Calu3 (cell line): ENCODE measurements around the gene ATP1A2. TPM values are rescaled to one million over a fixed set of nuclear protein-coding genes. Genes with fewer than 3 reads are reported as not detected.

ENCODE experiments used
- BruUV-seq: library from RNA; stranded (reverse); fragments of 400-500 nt; replicated peaks from 2 replicates; lab custom pipeline; 2021; lab: Mats Ljungman, UMichigan
- CTCF ChIA-PET: fragments of 300-600 bp; sonication (Branson Sonifier 250); formaldehyde crosslinking; loops from one replicate; lab custom pipeline; 2022; ENCODE audit warnings: antibody characterized with exemption; lab: Charles Lee
- DNase-seq: peaks from one replicate; pipeline ENCODE4 v3.0.0; 2022
- H3K27ac Mint-ChIP-seq: one replicate; pipeline ENCODE4 v1.8.0; 2022; ENCODE audit warnings: mixed read lengths; ENCODE audit not compliant: unreplicated experiment
- H3K27me3 Mint-ChIP-seq: one replicate; pipeline ENCODE4 v1.8.0; 2022; ENCODE audit warnings: mixed read lengths; ENCODE audit not compliant: unreplicated experiment
- H3K36me3 Mint-ChIP-seq: one replicate; pipeline ENCODE4 v1.8.0; 2022; ENCODE audit warnings: mild to moderate bottlenecking, moderate library complexity, mixed read lengths; ENCODE audit not compliant: insufficient read depth, unreplicated experiment
- H3K4me1 Mint-ChIP-seq: one replicate; pipeline ENCODE4 v1.8.0; 2022; ENCODE audit warnings: mild to moderate bottlenecking, low read depth, mixed read lengths; ENCODE audit not compliant: unreplicated experiment
- H3K4me3 Mint-ChIP-seq: one replicate; pipeline ENCODE4 v1.8.0; 2022; ENCODE audit warnings: mild to moderate bottlenecking, low read depth, moderate library complexity, mixed read lengths; ENCODE audit not compliant: unreplicated experiment
- H3K9me3 Mint-ChIP-seq: one replicate; pipeline ENCODE4 v1.8.0; 2022; ENCODE audit warnings: low read depth, mixed read lengths; ENCODE audit not compliant: unreplicated experiment
- intact Hi-C: fragments of 100-400 bp; cut with micrococcal nuclease; formaldehyde crosslinking; loops from one replicate; pipeline ENCODE4 v1.10.0; 2022; ENCODE audit not compliant: unreplicated experiment
- total RNA-seq: library from RNA; stranded (reverse); gene quantifications from 2 replicates; pipeline ENCODE4 v1.2.3, GENCODE V29; 2022
- TF ChIP-seq, protein P1 (sequence below): fragments of 200-600 bp; IDR thresholded peaks from one replicate; pipeline ENCODE4 v1.8.0; 2022; ENCODE audit warnings: antibody characterized with exemption; ENCODE audit not compliant: unreplicated experiment

The ATP1A2 gene
- total RNA-seq, 1 experiment from 2014 or later, result not detected

DNA sequence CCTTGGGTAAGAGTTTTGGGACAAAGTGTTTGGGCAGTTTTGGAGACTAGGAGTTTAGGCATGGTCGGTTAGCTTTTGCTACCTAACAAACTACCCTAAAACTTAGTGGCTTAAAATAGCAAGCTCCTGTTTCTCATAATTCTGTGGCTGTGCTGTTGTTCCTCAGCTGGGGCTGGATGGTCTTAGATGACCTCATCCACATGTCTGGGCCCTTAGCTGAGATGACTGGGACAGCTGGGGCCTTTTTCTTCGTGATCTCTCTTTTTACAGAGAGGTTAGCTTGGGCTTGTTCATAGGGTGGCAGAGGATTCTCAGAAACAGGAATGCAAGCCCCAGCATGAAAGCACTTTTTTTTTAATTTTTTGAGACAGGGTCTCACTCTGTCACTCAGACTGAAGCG is 42.5 kb downstream of the ATP1A2 start:
- H3K27ac Mint-ChIP-seq, result no peak overlapping the region
- H3K4me1 Mint-ChIP-seq, result no peaks in the 10 kb centered on the region
- no peaks in the 10 kb centered on the region for H3K9me3 Mint-ChIP-seq
- H3K27me3 Mint-ChIP-seq, result peaks cover 54% of the 10 kb centered on the region
- no peak for DNase-seq
- no peaks in the 10 kb centered on the region for H3K36me3 Mint-ChIP-seq
- CTCF ChIA-PET, result no interaction called here
- H3K4me3 Mint-ChIP-seq, result no peak overlapping the region
- BruUV-seq, result no TSS peak
- intact Hi-C loops, result no loop called here
- TF ChIP-seq, protein P1, sequence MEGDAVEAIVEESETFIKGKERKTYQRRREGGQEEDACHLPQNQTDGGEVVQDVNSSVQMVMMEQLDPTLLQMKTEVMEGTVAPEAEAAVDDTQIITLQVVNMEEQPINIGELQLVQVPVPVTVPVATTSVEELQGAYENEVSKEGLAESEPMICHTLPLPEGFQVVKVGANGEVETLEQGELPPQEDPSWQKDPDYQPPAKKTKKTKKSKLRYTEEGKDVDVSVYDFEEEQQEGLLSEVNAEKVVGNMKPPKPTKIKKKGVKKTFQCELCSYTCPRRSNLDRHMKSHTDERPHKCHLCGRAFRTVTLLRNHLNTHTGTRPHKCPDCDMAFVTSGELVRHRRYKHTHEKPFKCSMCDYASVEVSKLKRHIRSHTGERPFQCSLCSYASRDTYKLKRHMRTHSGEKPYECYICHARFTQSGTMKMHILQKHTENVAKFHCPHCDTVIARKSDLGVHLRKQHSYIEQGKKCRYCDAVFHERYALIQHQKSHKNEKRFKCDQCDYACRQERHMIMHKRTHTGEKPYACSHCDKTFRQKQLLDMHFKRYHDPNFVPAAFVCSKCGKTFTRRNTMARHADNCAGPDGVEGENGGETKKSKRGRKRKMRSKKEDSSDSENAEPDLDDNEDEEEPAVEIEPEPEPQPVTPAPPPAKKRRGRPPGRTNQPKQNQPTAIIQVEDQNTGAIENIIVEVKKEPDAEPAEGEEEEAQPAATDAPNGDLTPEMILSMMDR, result no peak

DNA sequence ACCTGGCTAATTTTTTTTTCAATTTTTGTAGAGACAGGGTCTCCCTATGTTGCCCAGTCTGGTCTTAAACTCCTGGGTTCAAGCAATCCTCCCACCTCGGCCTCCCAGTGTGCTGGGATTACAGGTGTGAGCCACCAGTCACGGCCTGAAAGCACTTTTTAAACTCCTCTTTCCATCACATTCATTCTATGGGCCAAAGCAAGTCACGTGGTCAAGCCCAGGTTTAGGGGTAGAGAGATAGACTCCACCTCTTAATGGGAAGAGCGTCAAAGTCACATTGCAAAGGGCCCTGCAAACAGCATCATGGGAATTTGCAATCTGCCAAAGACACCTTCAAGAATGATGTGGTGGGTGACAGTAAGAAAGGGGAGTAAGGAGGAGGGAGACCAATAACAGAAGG is 43.0 kb downstream of the ATP1A2 start:
- Mint-ChIP-seq H3K4me3 (no peak overlapping the region), H3K27me3 (peaks cover 59% of the 10 kb centered on the region), H3K36me3 (no peaks in the 10 kb centered on the region), H3K9me3 (no peaks in the 10 kb centered on the region), H3K4me1 (no peaks in the 10 kb centered on the region), H3K27ac (no peak overlapping the region)
- CTCF ChIA-PET, result no interaction called here
- no TSS peak for BruUV-seq
- intact Hi-C loops, result no loop called here
- no peak for DNase-seq
- TF ChIP-seq, protein P1, result no peak

DNA sequence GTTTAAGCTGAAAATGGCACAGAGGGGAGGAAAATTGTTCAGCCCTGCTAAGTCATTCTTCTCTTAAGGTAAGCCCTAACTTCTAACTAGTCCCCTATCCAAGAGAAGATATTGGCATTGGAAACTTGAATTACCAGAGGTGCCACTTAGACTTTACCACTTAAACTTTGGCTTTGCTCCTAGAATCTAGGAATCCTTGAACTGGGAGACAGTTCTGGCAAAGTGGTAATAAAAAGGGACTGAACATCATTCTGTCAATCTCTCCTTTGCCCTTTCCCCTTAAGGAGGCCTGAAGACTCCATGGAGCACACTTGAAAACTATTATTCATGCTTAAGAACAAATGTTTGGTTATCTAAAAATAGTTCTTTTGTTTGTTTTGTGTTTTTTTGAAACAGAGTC is 44.3 kb downstream of the ATP1A2 start:
- H3K27me3 Mint-ChIP-seq, result peaks cover 68% of the 10 kb centered on the region
- intact Hi-C loops, result no loop called here
- H3K27ac Mint-ChIP-seq, result no peak overlapping the region
- no peaks in the 10 kb centered on the region for H3K9me3 Mint-ChIP-seq
- no peaks in the 10 kb centered on the region for H3K36me3 Mint-ChIP-seq
- H3K4me3 Mint-ChIP-seq, result no peak overlapping the region
- CTCF ChIA-PET, result no interaction called here
- BruUV-seq, result no TSS peak
- no peaks in the 10 kb centered on the region for H3K4me1 Mint-ChIP-seq
- no peak for DNase-seq
- TF ChIP-seq, protein P1, result no peak

DNA sequence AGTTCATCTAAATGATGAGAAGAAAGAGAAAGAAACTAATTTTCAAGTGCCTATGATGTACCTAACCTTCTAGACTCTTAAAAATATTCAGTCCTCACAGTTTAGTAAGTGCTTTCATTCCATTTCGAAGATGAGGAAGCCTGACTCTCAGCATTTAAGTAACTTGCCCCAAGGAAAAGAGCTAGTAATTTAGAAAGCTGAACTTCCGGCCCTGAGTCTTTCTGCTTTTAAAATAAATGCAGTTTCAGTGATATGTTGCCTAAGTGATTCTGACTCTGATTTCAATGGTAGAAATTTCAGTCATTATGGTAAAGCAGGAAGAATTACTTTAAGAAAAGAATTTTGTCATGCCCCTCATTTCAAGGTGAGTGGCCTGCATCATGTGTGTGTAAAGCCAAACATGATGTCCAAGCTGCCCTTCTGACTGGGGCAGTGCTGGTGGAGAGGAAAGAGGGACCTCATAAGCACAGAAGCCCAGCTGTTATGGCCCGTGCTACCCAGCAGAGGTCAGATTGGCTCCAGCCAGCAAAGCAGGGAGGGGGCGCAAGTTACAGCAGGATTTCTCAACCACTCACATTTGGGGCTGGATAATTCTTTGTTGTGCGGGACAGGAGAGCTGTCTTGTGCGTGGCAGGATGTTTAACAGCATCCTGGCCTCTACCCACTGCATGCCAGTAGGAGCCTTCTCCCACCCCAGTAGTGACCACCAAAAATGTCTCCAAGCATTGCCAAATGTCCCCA is 46.6 kb downstream of the ATP1A2 start:
- BruUV-seq, result no TSS peak
- no peaks in the 10 kb centered on the region for H3K4me1 Mint-ChIP-seq
- intact Hi-C loops, result no loop called here
- TF ChIP-seq, protein P1, result no peak
- peaks cover 75% of the 10 kb centered on the region for H3K27me3 Mint-ChIP-seq
- no peak for DNase-seq
- H3K4me3 Mint-ChIP-seq, result no peak overlapping the region
- H3K9me3 Mint-ChIP-seq, result no peaks in the 10 kb centered on the region
- CTCF ChIA-PET, result no interaction called here
- H3K36me3 Mint-ChIP-seq, result no peaks in the 10 kb centered on the region
- H3K27ac Mint-ChIP-seq, result no peak overlapping the region
